ENCODE data around the gene E4F1. TPM values are rescaled to one million over a fixed set of nuclear protein-coding genes. Genes with fewer than 3 reads are reported as not detected.

Gene E4F1
- total and polyA plus RNA-seq, 2 of the 13 experiments (the other 11 are each of a cell fraction or from before 2014, with no cell fraction given): 13.8 to 19.5 TPM

DNA sequence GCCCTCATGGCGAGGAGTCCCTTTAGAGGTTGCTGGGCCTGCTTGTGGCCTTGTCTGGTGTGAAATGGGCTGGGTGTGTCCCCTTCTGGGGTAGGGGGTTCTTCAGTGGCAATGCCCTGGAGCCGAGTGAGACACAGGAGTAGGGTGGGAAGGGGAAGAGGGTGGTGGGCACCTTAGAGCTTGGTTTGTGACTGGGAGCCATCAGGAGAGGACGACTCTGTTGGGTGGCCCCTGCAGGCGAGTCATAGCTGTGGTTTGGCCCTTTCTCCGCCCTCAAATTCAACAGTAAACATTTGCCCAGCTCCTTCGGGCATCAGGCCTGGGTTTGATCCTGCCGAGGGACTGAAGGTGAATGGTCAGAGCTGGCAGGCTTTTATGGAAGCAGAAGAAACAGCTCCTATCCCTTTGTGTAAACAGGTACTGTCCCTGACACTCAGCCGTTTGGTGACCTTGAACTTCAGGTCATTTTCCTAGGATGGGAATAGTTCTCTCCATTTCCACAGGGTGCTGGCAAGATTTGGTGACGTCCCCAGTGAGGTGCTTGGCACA lies 2.9 kb downstream of the E4F1 start (continued):
- TF ChIP-seq, protein P1, sequence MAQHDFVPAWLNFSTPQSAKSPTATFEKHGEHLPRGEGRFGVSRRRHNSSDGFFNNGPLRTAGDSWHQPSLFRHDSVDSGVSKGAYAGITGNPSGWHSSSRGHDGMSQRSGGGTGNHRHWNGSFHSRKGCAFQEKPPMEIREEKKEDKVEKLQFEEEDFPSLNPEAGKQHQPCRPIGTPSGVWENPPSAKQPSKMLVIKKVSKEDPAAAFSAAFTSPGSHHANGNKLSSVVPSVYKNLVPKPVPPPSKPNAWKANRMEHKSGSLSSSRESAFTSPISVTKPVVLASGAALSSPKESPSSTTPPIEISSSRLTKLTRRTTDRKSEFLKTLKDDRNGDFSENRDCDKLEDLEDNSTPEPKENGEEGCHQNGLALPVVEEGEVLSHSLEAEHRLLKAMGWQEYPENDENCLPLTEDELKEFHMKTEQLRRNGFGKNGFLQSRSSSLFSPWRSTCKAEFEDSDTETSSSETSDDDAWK (CRISPR knock-in tag; IDR thresholded peaks at IDR 0.05): no peak
- TF ChIP-seq ATF7 (IDR thresholded peaks at IDR 0.05) (no peak), ATF7 (CRISPR knock-in tag; IDR thresholded peaks at IDR 0.05) (no peak), NFIB (CRISPR knock-in tag; IDR thresholded peaks at IDR 0.05; ENCODE audit: borderline replicate concordance) (no peak), MTA3 (CRISPR knock-in tag; IDR thresholded peaks at IDR 0.05) (no peak), SP140L (CRISPR knock-in tag; IDR thresholded peaks at IDR 0.05; ENCODE audit: borderline replicate concordance) (no peak), MYC (CRISPR knock-in tag; IDR thresholded peaks at IDR 0.05; ENCODE audit: borderline replicate concordance) (no peak), RFX5 (IDR thresholded peaks at IDR 0.05; ENCODE audit: low read depth, low read length) (no peak), PTBP1 (IDR thresholded peaks at IDR 0.05; ENCODE audit: low read depth, low read length, poor library complexity, severe bottlenecking) (no peak), SRY (CRISPR knock-in tag; IDR thresholded peaks at IDR 0.05) (no peak), PAF1 (CRISPR knock-in tag; IDR thresholded peaks at IDR 0.05) (peak; percentile 91), BHLHE40 (IDR thresholded peaks at IDR 0.05; ENCODE audit: low read length) (0 out of 2 replicates have a peak, but pooled peaks have one; percentile 17), ETV6 (CRISPR knock-in tag; conservative IDR thresholded peaks at IDR 0.05) (no peak)
- TF ChIP-seq, protein P2, sequence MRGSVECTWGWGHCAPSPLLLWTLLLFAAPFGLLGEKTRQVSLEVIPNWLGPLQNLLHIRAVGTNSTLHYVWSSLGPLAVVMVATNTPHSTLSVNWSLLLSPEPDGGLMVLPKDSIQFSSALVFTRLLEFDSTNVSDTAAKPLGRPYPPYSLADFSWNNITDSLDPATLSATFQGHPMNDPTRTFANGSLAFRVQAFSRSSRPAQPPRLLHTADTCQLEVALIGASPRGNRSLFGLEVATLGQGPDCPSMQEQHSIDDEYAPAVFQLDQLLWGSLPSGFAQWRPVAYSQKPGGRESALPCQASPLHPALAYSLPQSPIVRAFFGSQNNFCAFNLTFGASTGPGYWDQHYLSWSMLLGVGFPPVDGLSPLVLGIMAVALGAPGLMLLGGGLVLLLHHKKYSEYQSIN (CRISPR knock-in tag; IDR thresholded peaks at IDR 0.05; ENCODE audit: borderline replicate concordance): no peak
- TF ChIP-seq, protein P3, sequence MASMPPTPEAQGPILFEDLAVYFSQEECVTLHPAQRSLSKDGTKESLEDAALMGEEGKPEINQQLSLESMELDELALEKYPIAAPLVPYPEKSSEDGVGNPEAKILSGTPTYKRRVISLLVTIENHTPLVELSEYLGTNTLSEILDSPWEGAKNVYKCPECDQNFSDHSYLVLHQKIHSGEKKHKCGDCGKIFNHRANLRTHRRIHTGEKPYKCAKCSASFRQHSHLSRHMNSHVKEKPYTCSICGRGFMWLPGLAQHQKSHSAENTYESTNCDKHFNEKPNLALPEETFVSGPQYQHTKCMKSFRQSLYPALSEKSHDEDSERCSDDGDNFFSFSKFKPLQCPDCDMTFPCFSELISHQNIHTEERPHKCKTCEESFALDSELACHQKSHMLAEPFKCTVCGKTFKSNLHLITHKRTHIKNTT (CRISPR knock-in tag; IDR thresholded peaks at IDR 0.05): no peak
- TF ChIP-seq, protein P4, sequence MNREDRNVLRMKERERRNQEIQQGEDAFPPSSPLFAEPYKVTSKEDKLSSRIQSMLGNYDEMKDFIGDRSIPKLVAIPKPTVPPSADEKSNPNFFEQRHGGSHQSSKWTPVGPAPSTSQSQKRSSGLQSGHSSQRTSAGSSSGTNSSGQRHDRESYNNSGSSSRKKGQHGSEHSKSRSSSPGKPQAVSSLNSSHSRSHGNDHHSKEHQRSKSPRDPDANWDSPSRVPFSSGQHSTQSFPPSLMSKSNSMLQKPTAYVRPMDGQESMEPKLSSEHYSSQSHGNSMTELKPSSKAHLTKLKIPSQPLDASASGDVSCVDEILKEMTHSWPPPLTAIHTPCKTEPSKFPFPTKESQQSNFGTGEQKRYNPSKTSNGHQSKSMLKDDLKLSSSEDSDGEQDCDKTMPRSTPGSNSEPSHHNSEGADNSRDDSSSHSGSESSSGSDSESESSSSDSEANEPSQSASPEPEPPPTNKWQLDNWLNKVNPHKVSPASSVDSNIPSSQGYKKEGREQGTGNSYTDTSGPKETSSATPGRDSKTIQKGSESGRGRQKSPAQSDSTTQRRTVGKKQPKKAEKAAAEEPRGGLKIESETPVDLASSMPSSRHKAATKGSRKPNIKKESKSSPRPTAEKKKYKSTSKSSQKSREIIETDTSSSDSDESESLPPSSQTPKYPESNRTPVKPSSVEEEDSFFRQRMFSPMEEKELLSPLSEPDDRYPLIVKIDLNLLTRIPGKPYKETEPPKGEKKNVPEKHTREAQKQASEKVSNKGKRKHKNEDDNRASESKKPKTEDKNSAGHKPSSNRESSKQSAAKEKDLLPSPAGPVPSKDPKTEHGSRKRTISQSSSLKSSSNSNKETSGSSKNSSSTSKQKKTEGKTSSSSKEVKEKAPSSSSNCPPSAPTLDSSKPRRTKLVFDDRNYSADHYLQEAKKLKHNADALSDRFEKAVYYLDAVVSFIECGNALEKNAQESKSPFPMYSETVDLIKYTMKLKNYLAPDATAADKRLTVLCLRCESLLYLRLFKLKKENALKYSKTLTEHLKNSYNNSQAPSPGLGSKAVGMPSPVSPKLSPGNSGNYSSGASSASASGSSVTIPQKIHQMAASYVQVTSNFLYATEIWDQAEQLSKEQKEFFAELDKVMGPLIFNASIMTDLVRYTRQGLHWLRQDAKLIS (CRISPR knock-in tag; IDR thresholded peaks at IDR 0.05): 0 out of 2 replicates have a peak, but pooled peaks have one; percentile 47
